SK-N-SH treated with all-trans-retinoic acid at 6 μM for 48 hours (cell line): ENCODE data around the gene CNTN1.

Experiments used
- ATAC-seq: fragments of 200-7000 bp; cut with Tn5 transposase; 3 replicates; pipeline ENCODE4 v1.9.1; 2020; ENCODE audit warnings: mild to moderate bottlenecking, moderate library complexity
- ARNTL ChIP-seq: fragments of 450-650 bp; formaldehyde crosslinking; IDR thresholded peaks from 2 replicates; pipeline ENCODE4 v1.5.0; 2020; ENCODE audit warnings: low read depth, mild to moderate bottlenecking, moderate library complexity, borderline replicate concordance
- BACH2 ChIP-seq: fragments of 250-450 bp; sonication (Bioruptor Pico); IDR thresholded peaks from 2 replicates; pipeline ENCODE4 v1.9.0; 2021; ENCODE audit warnings: mild to moderate bottlenecking, borderline replicate concordance
- CREB5 ChIP-seq: fragments of 250-450 bp; sonication (Bioruptor Pico); IDR thresholded peaks from 2 replicates; pipeline ENCODE4 v1.5.1; 2020; ENCODE audit warnings: low read depth, mild to moderate bottlenecking, moderate library complexity
- CSRNP3 ChIP-seq: fragments of 250-450 bp; sonication (Bioruptor Pico); IDR thresholded peaks from 2 replicates; pipeline ENCODE4 v1.5.1; 2021; ENCODE audit warnings: mild to moderate bottlenecking, moderate library complexity
- ESRRG ChIP-seq: fragments of 250-450 bp; sonication (Bioruptor Pico); IDR thresholded peaks from 2 replicates; pipeline ENCODE4 v1.6.1; 2021; ENCODE audit warnings: mild to moderate bottlenecking
- GLIS3 ChIP-seq: fragments of 250-450 bp; sonication (Bioruptor Pico); IDR thresholded peaks from 2 replicates; pipeline ENCODE4 v1.5.0; 2020; ENCODE audit warnings: mild to moderate bottlenecking, moderate library complexity
- ISL1 ChIP-seq: fragments of 250-450 bp; sonication (Bioruptor Pico); IDR thresholded peaks from 2 replicates; pipeline ENCODE4 v2.1.2; 2022; ENCODE audit warnings: mild to moderate bottlenecking, moderate library complexity
- OSR1 ChIP-seq: fragments of 250-450 bp; sonication (Bioruptor Pico); IDR thresholded peaks from 2 replicates; pipeline ENCODE4 v1.8.0; 2022; ENCODE audit warnings: moderate library complexity, mild to moderate bottlenecking, inconsistent platforms
- PATZ1 ChIP-seq: fragments of 250-450 bp; sonication (Bioruptor Pico); IDR thresholded peaks from 2 replicates; pipeline ENCODE4 v1.8.0; 2020; ENCODE audit warnings: mild to moderate bottlenecking, moderate library complexity, borderline replicate concordance
- PPARA ChIP-seq: fragments of 250-450 bp; sonication (Bioruptor Pico); IDR thresholded peaks from 2 replicates; pipeline ENCODE4 v1.5.0; 2020; ENCODE audit warnings: mild to moderate bottlenecking, borderline replicate concordance
- SNAI2 ChIP-seq: fragments of 250-450 bp; sonication (Bioruptor Pico); IDR thresholded peaks from 2 replicates; pipeline ENCODE4 v1.5.0; 2020; ENCODE audit warnings: mild to moderate bottlenecking, moderate library complexity
- TCF4 ChIP-seq: fragments of 250-450 bp; sonication (Bioruptor Pico); IDR thresholded peaks from 2 replicates; pipeline ENCODE4 v1.8.0; 2021; ENCODE audit warnings: mild to moderate bottlenecking, moderate library complexity, borderline replicate concordance
- TOX ChIP-seq: fragments of 250-450 bp; sonication (Bioruptor Pico); IDR thresholded peaks from 2 replicates; pipeline ENCODE4 v1.8.0; 2021; ENCODE audit warnings: mild to moderate bottlenecking, moderate library complexity, borderline replicate concordance
- TSHZ2 ChIP-seq: fragments of 250-450 bp; sonication (Bioruptor Pico); IDR thresholded peaks from 2 replicates; pipeline ENCODE4 v1.5.0; 2020; ENCODE audit warnings: mild to moderate bottlenecking, moderate library complexity
- ZC3H10 ChIP-seq: fragments of 250-450 bp; sonication (Bioruptor Pico); IDR thresholded peaks from 2 replicates; pipeline ENCODE4 v1.5.1; 2021; ENCODE audit warnings: mild to moderate bottlenecking, moderate library complexity
- ZNF565 ChIP-seq: fragments of 450-650 bp; formaldehyde crosslinking; conservative IDR thresholded peaks from 2 replicates; pipeline ENCODE4 v1.5.0; 2020; ENCODE audit warnings: low read depth, mild to moderate bottlenecking, moderate library complexity
- ZNF70 ChIP-seq: fragments of 450-650 bp; formaldehyde crosslinking; IDR thresholded peaks from 2 replicates; pipeline ENCODE4 v1.5.0; 2020; ENCODE audit warnings: mild to moderate bottlenecking, moderate library complexity
- ZNF8 ChIP-seq: fragments of 450-650 bp; formaldehyde crosslinking; IDR thresholded peaks from 2 replicates; pipeline ENCODE4 v1.5.0; 2020; ENCODE audit warnings: mild to moderate bottlenecking, moderate library complexity

CNTN1 gene

GRCh38 chr12:40946612-40947194 is 254.5 kb downstream of the CNTN1 start:
- TF ChIP-seq TCF4 (CRISPR knock-in tag): no peak
- no peak for TF ChIP-seq TOX (CRISPR knock-in tag)

GRCh38 chr12:40947797-40948196 is 255.6 kb downstream of the CNTN1 start:
- no peak for ATAC-seq
- TF ChIP-seq SNAI2 (CRISPR knock-in tag) (no peak), TOX (CRISPR knock-in tag) (no peak), OSR1 (CRISPR knock-in tag) (no peak), ISL1 (CRISPR knock-in tag) (no peak), CSRNP3 (CRISPR knock-in tag) (no peak), ESRRG (CRISPR knock-in tag) (no peak)

More at GRCh38 chr12:40946612-40947194, 254.5 kb downstream of the CNTN1 start:
- no peak for ATAC-seq

GRCh38 chr12:40953076-40953475 is 260.8 kb downstream of the CNTN1 start:
- ATAC-seq: no peak
- TF ChIP-seq CSRNP3 (CRISPR knock-in tag) (no peak), TSHZ2 (CRISPR knock-in tag) (no peak), OSR1 (CRISPR knock-in tag) (no peak), ISL1 (CRISPR knock-in tag) (no peak), BACH2 (CRISPR knock-in tag) (no peak), CREB5 (no peak), ZC3H10 (CRISPR knock-in tag) (no peak), PATZ1 (CRISPR knock-in tag) (no peak), PPARA (CRISPR knock-in tag) (no peak), ZNF565 (CRISPR knock-in tag) (no peak), ZNF8 (CRISPR knock-in tag) (no peak), ZNF70 (CRISPR knock-in tag) (no peak), TCF4 (CRISPR knock-in tag) (no peak), SNAI2 (CRISPR knock-in tag) (no peak)

GRCh38 chr12:40957417-40957816 is 265.2 kb downstream of the CNTN1 start:
- TF ChIP-seq ZC3H10 (CRISPR knock-in tag) (no peak), ARNTL (no peak), ZNF565 (CRISPR knock-in tag) (no peak), TOX (CRISPR knock-in tag) (no peak), GLIS3 (CRISPR knock-in tag) (no peak), CSRNP3 (CRISPR knock-in tag) (no peak)
- TF ChIP-seq, all 23 proteins: peak for 0
- no peak for ATAC-seq
